AG20443 (cell line): ENCODE measurements around the gene GRAMD4.
"Not testable (repeated sequence)": the region's sequence is repeated elsewhere in the genome, so short reads cannot be mapped to it uniquely, and the experiment has no call there.

Experiments used
- DNase-seq: peaks from one replicate; pipeline ENCODE4 v3.0.0; 2012; ENCODE audit warnings: low spot score, mixed read lengths

The GRAMD4 gene

DNA sequence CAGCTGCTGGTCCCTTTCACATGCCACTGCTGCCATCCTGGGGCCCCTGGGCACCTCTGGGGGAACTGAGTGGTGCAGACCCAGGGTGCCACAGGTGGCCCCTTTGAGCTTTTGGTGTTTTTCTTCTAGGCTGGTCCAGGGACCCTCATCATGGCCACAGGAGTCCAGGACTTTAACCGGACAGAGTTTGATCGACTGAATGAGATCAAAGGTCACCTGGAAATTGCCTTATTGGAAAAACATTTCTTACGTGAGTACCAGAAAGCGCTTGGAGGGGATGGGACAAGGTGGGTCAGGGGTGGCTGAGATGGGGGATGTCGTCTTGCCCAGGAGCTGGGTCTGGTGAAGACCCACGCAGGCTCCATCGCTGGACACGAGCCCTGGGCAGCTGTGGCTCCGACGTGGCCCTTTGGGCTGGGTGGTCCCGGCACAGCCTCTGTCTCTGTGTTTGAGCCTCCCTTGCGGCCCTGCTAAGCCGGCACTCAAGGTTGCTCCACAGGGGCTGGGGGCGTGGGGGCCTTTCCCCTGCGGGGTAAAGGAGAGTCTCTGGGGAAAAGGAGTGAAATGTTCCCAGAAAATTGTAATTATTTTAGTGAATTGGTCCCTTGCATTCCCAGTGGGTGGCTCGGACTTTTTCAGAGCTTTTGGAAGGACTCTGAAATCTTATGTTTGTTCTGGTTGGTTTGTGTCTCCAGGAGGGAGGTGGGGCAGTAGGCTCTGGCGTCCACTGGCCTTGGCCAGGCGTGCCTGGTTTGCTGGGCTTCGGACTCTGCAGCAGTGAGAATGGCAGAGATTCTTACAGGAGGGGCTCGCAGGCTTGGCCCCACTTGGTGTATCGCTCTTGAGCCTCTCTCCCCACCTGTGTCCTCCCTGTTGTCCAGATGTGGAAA, 17.8 kb downstream of the GRAMD4 start:
- no peak for DNase-seq

DNA sequence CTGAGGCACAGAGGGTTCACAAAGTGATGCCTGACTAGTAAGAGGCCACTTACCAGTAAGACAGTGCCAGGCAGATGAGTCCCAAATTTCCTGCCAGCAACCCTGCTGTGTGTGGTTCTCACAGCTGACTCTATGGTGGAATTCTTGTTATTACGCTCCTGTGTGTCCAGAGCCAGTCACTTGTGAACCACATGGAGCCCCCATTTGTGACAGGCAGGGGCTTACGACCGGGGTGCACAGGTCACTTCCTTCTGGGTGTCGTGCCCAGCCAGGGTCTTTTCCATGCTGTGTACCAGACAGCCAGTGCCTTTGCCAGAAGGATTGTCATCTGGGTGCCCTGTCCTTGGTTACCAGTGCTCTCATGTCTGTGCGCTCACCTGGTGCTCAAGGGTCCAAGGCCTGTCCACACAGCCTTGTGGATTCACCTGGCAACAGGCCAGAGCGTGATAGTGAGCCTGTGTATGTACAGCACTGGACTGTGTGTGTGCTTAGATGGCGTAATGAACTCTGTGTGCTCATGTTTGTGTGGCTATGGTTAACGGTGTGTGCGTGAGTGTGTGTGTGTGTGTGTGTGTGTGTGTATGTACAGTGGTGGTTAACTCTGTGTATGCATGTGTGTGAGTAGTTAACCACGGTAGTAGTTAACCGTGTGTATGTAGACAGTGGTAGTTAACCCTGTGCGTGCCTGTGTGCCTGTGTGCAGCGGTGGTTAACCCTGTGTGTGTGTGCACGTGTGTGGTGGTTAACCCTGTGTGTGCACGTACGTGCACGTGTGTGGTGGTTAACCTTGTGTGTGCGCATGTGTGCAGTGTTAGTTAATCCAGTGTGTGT, 18.6 kb downstream of the GRAMD4 start:
- no peak for DNase-seq

DNA sequence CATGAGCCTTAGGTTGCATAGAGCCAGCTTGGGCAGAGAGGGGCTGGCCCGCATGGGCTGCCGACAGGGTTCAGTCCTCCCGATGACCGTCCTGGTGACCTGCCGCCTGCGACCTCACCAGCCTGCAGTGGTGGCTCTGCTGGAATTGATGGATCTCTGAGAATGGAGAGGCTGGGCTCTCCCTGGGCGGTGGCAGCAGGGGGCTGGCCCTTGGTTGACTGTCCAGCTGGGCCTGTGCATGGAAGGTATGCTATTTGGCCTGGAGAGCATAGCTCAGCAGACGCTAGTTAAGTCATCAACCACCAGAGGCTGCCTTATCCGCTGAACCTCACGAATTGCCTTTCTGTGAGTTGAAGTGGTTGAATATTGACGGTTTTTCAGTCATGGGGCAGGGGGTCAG, 19.7 kb downstream of the GRAMD4 start:
- DNase-seq: no peak

DNA sequence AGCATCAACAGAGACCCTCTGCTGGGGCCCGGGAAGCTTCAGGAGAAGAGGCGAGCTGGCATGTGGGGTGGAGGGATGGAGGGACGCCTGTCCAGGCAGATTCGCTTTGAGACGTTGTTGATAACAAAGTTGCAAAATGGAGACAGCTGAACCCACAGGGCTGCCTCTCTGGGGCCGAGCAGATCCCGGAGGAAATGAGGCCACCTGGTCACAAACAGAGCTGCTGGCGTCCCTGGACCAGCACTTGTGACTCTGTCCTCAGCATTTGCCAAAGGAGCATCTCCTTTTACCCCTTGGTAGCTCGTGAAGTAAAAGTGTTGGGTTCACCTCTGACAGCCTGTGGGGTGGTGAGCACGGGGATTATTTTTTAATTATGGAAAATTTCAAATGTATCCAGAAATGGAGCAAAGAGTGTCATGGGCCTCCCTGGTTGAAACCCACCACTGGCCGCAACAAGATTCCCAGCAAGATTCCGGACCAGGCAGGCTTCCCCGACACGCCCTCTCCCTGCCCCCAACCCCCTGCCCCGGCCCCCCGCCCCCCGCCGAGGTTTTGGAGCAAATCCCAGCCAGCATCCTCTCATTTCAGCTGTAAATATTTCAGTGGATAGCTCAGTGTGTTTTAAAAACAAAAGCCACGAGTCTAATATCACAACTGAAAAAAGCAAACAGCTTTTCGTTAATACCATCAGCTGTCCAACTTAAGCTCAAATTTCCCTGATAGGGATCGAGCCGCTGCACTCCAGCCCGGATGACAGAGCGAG, 20.3 kb downstream of the GRAMD4 start:
- DNase-seq: no peak

DNA sequence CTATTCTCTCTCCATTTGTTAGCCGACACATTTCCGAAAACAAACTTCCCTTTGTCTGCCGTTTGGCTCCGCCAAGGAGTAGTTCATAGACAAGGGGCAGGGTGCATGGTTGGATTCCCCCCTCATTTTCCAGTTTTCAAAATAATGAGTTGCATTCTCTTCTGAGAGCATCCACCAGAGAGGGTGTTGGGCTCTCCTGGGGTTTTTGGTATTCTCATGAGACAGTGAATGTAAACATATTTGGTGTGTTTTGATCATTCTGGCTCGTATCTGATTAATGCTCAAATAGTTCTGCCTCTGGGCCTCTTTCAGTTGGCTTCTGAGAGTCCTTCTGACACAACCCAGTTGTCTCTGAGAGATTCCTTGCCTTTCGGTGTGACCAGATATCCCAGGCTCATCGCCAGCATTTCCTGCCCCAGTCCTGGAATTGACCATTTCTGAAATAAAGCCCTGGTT, 21.7 kb downstream of the GRAMD4 start:
- peak; percentile 65 for DNase-seq

DNA sequence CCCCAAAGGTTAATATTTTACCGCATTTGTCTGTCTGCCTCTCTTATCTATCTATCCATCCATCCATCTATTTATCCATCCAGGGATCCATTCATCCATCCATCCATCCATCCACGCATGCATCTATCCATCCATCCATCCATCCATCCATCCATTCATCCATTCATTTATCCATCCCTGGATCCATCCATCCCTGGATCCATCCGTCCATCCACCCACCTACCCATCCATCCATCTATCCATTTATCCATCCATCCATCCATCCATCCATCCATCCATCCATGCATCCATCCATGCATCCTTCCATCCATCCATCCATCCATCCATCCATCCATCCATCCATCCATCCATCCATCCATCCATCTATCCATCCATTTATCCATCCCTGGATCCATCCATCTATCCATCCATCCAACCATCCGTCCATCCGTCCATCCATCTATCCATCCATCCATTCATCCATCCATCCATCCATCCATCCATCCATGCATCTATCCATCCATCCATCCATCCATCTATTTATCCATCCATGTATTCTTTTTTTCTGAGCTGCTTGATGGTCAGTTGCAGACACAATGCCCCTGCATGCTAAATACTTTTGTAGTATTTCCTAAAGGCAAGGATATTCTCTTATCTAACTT, 22.8 kb downstream of the GRAMD4 start:
- not testable (repeated sequence) for DNase-seq

DNA sequence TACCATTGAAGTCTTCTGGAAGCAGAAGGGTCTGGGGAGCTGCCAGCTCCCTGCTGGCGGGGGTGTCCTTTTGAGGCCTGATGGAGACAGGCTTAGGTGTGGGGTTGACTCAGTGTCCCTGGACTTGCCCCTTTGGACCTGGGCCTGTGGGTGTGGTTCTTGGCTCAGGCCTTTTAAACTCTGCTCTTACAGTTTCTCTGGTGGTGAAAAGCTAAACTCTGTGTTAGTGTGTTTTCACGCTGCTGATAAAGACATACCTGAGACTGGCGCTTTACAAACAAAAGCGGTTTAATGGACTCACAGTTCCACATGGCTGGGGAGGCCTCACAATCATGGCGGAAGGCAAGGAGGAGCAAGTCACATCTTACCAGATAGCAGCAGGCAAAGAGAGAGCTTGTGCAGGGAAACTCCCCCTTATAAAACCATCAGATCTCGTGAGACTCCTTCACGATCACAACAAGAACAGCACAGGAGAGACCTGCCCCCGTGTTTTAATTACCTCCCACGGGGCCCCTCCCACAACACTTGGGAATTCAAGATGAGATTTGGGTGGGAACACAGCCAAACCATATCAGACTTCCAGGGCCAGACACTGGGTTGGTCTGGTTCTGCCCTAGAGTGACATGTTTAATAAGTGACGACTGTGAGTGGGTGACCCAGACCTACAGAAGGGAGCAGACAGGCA, 26.5 kb downstream of the GRAMD4 start:
- DNase-seq: no peak

DNA sequence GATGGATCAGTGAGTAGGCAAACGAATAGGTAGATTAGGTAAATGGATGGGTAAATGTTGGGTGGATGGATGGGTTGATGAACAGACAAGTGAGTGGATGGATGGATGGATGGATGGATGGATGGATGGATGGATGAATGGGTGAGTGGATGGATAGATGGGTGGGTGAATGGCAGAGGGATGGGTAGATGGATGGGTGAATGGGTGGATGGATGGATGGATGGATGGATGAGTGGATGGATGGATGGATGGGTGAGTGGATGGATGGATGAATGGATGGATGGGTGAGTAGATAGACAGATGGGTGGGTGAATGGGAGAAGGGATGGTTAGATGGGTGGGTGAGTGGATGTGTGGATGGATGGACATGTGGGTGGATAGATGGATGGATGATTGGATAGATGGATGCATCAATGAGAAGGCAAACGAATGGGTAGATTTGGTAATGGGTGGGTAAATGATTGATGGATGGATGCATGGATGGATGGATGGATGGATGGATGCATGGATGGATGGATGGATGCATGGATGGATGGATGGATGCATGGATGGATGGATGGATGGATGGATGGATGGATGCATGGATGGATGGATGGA, 28.1 kb downstream of the GRAMD4 start:
- not testable (repeated sequence) for DNase-seq

DNA sequence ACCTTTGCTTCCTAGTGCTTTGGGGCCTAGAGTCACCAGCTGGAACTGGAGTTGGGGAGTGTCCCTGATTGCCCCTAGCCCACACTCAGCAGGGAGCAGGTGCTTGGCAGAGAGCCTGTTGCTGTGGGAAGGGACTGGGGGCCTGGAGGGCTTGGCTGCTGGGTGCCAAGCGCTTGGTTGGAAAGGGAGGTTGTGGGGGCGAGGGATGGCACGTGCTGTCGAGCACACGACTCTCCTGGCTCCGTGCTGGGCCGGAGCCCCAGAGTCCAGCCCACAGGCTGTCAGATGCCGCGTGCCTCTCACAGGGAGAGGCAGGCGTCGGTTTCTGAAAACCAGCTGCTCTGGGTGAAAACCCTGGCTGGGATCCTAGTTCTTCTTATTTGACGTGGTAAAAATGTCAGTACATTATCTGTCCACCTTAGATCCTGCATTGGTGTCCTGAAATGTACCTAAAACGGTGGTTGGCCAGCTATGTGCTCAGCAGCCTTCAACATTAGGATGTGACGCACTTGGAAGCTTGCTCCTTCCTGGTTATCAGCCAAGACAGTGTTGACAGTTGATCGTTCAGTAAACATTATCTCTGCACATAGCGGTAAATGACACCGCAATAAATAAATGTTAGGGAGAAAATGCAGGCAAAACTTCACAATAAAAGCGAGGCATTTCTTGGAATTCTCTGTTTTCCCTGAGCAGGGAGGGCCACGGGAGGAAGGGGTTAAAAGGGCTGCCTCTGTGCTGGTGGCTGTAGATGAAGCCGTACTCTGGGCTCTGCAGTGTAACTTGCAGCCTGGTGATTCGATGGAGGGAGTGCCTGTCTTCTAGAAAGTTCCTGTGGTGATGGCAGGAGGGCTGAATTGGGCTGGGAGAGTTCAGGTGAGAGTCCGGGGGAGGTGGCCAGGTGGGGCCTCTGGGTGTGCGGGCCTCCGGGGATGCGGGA, 29.2 kb downstream of the GRAMD4 start:
- DNase-seq: peak; percentile 48

DNA sequence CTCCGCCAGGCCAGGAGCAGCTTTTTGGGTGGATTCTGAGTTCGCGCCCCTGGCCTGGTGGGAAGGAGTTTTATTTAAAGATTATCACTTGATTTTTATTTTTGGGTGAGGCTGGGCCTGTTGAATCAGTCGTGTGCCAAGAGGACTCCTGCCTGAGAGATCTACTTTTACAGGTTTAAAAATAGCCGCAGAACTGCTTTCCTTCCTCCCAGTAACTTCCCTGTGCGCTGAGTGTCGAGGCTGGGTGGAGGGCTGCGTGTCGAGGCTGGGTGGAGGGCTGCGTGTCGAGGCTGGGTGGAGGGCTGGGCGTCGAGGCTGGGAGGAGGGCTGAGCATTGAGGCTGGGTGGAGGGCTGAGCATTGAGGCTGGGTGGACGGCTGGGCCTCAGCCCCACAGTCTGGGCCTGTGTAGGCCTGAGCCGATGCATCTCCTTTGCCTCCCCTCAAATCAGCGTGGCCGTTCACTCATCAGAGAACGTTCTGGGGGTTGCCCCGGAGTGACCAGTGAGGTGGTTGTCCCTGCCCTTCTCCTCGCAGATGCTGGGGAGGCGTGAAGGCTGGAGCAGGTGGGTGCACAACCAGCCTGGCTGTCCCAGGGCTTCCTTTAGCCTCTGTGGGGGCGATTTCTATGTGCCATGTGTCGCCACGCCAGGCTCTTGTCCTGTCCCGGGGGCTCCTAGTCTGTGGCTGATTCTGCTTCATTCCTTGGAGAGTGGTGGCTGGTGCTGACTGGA, 30.1 kb downstream of the GRAMD4 start:
- no peak for DNase-seq

DNA sequence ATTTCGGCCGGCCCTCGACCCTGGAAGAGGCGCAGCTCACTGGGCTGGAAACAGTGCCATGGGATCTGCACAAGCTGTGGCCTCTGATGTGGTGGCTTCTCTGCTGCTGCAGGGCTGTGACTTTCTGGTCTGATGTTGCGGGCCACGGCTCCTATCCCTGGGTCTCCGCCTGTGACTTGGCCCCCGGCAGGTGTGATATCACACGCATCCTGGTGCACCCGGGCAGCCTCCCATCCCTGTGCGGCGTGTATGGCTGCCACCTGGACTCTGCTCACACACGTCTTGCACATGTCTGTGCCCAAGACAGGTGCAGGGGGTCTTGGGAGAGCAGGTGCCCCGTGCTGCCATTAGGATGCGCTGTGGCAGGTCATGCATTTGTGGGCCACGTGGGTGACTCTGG, 31.1 kb downstream of the GRAMD4 start:
- no peak for DNase-seq

DNA sequence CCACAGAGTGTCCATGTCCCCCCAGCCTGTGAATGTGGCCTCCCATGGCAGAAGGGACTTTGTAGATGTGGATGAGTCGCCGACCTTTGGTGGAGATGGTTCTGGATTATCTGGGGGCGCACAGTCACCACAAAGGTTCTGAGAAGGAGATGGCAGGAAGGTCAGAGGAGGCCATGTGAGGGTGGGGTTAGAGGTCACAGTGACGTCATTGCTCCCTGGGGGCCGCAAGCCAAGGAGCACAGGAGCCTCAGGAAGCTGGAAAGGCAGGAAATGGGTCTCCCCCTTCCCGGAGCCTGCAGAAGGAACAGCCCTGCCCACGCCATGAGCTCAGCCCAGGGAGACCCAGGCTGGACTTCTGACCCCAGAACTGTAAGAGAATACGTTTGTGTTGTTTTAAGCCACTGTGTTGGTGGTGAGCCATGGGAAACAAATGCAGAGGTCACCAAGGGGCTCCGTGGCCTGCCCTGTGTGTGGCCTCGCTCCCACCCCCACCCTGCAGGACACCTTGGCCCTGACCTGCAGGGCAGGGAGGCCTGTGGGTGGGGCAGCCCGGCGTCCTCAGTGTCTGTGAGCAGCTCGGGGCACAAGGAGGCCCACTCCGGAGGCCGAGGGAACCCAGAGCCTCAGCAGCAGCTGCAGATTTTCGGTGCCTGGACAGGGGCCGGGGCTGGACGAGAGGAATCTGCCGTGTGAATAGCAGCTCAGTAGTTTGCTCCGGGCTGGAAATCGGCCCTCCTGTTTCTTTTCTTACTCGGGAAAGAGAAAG, 32.1 kb downstream of the GRAMD4 start:
- DNase-seq: no peak

DNA sequence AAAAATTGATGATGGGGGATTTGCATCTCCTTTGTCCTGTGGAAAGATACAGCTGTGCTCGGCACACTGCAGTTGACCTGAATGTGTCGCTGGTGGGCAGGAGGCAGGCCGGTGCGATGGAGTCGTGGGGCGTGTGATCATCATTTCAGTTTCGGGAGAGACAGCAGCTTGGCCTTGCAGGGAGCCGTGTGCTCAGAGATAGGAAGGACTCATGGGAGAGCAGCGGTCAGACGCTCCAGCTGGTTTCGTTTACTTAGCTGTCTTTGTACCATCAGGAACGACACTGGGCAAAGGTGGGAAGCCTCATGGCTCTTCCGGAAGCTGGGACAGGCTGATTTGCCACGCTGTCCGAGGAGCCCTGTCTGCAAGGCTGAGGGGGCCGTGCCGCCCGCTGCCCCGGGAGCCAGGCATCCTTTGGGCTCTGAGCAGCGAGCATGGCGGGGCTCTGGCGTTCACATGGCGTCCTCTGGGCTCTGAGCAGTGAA, 32.7 kb downstream of the GRAMD4 start:
- no peak for DNase-seq

DNA sequence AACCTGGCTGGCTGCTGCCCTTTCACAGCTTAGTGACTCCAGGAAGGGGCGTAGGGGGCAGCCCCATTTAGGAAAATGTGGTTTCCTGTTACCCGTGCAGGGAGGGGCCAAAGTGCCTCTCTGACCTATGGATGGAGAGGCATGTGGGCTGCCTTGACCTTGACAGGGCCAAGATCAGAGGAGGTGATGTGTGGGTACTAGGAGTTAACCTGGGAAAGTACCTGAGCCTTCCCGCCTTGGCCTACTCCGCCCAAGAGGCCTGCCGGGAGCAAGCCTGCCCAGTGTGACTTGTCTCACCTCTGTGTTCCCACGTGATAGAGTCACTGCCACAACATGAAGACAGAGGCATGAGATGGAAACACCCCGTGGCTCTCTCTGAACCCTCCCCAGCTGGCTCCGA, 33.4 kb downstream of the GRAMD4 start:
- DNase-seq: no peak

DNA sequence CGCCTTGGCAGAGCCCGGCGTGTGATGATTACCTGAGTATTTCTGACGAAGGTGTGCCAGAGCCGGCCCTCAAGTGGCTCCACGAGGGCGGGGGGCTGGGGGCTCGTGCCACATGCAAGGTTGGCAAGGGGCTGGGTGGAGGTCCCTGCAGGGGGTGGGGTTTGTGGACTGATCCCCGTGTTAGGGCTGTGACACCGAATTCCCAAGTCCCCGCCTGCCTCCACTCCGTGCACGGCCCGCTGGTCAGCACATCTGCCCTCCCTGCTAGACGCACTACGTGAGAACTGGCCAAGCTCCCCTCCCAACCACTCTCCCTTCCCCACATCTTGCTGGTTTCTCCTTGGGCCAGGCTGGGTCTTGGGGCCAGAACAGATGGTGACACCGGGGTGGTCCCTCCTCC, 34.2 kb downstream of the GRAMD4 start:
- DNase-seq: no peak

DNA sequence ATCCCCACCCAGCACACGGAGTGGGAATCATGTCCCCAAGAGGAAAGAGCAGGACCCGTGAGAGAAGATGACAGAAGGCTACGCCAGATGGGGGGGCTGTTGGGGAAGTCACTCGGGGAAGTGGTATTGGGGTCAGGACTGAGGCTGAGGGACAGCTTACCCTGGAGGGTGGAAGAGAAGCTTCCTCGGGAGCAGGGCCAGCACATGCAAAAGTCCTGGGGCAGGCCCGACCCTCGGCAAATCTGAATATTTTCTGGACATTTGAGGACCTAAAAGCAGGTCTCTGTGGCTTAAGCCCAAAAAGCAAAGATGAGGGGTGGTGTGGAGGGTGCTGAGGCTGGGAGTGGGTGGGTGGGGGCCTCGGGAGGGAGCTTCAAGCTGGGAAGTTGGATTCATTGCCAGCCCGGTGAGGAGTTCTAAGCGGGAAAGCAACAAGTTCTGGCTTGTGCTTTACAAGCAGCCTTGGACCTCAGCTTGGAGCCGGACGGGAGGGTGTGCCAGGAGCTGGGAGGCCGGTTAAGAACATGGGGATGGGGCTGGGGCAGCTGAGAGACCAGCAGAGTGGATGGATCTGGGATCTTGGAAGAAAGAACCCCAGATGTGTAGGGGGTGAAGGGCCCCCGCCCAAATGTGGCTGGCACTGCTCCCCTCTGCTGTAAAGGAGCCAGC, 34.9 kb downstream of the GRAMD4 start:
- no peak for DNase-seq

DNA sequence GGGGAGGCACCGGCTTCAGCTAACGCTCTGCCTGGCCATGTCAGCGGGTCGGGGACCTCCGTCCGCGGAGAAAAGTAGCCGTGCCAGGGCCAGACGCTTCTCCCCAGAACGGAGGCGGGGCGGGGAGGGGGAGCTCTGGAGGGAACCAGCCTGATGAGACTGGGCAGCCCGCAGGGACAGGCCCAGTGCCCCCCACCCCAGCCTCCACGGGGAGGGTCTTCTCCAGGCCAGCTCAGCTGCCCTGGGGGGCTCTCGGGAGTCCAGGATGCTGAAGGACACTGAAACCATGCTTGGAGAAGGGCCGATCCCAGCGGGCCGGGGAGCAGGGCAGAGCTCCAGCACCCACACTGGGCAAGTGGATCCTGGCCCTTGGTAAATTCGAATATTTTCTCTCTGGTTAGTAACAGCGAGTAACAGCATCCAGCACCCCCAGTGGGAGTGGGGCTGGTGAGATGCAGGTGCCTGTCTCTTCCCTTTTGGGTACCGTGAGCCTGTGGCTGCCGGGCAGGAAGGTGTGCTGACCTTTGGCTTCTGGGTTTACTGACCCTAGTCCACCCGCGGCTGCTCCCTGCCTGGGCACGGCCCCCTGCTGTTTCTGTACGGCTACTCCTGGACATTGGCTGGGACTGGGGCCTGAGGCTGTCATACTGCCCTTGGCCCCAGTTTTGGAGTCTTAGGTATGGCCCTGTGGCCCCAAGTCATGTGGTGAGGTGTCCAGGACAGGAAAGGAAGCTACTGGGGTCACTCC, 35.8 kb downstream of the GRAMD4 start:
- no peak for DNase-seq
